GM23248 (cell line): ENCODE results near the gene ZNF536.

Experiments used
- EZH2 ChIP-seq: fragments of 200-600 bp; sonication (generic); IDR thresholded peaks from 2 replicates; pipeline ENCODE4 v1.6.1; 2018; ENCODE audit warnings: antibody characterized with exemption, mild to moderate bottlenecking; ENCODE audit not compliant: insufficient read depth, poor library complexity, severe bottlenecking
- EZH2phosphoT487 ChIP-seq: fragments of 200-600 bp; sonication (generic); IDR thresholded peaks from 2 replicates; pipeline ENCODE4 v1.6.1; 2018; ENCODE audit warnings: antibody characterized with exemption, moderate library complexity, mild to moderate bottlenecking, low read depth; ENCODE audit not compliant: insufficient read depth

DNA sequence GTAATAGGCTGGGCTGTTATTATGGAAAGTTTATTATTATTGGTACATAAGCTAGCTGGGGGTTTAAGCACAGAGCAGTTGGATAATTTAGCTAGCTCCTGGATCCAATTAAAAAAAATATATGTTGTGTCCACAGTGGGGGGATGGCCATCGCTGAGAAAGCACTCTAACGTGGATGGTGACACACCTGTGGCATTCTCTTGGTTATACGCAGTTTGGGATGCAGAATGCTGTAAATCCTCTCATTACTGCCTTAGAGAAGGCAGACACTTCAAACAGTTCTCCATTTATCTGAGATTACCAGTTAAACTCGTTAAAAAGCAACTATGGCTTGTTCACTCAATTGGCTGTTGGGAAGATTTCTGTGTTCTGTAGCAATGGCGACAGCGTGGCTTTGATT lies 2.4 kb upstream of the ZNF536 start:
- TF ChIP-seq EZH2 (no peak), EZH2phosphoT487 (no peak)
